ENCODE measurements around the gene CPAMD8. TPM values are rescaled to one million over a fixed set of nuclear protein-coding genes. Genes with fewer than 3 reads are reported as not detected.

Gene CPAMD8
- total RNA-seq, 1 donor from 2014 or later: 42.9 TPM

- no peak for DNase-seq (ENCODE audit: extremely low spot score, unreplicated experiment)
- H3K4me1 Mint-ChIP-seq (ENCODE audit: unreplicated experiment): no peaks in the 10 kb centered on the region
- H3K36me3 Mint-ChIP-seq: peaks cover 18% of the 10 kb centered on the region
- H3K27me3 Mint-ChIP-seq: no peaks in the 10 kb centered on the region
- H3K4me3 Mint-ChIP-seq: no peak overlapping the region
- H3K27ac Mint-ChIP-seq: no peak overlapping the region
- no peaks in the 10 kb centered on the region for H3K9me3 Mint-ChIP-seq
- TF ChIP-seq, protein P1, sequence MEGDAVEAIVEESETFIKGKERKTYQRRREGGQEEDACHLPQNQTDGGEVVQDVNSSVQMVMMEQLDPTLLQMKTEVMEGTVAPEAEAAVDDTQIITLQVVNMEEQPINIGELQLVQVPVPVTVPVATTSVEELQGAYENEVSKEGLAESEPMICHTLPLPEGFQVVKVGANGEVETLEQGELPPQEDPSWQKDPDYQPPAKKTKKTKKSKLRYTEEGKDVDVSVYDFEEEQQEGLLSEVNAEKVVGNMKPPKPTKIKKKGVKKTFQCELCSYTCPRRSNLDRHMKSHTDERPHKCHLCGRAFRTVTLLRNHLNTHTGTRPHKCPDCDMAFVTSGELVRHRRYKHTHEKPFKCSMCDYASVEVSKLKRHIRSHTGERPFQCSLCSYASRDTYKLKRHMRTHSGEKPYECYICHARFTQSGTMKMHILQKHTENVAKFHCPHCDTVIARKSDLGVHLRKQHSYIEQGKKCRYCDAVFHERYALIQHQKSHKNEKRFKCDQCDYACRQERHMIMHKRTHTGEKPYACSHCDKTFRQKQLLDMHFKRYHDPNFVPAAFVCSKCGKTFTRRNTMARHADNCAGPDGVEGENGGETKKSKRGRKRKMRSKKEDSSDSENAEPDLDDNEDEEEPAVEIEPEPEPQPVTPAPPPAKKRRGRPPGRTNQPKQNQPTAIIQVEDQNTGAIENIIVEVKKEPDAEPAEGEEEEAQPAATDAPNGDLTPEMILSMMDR (conservative IDR thresholded peaks at IDR 0.05): no peak
Observed at GRCh38 chr19:16919496-16919895, 107.1 kb downstream of the CPAMD8 start.

DNA sequence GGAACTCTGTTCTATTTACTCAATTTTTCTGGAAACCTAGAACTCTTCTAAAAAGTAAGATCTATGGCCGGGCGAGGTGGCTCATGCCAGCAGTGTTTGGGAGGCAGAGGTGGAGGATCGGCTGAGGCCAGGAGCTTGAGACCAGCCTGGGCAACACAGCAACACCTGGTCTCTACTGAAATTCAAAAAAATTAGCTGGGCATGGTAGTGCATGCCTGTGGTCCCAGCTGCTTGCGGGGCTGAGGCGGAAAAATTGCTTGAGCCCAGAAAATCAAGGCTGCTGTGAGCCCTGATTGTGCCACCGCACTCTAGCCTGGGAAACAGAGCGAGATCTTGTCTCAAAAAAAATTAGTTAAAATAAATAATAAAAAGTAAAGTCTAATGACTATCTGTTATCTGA, 109.2 kb downstream of the CPAMD8 start:
- Mint-ChIP-seq H3K36me3 (peaks cover 23% of the 10 kb centered on the region), H3K9me3 (peaks cover 10% of the 10 kb centered on the region), H3K27me3 (no peaks in the 10 kb centered on the region), H3K4me1 (ENCODE audit: unreplicated experiment) (no peaks in the 10 kb centered on the region), H3K27ac (no peak overlapping the region), H3K4me3 (no peak overlapping the region)
- TF ChIP-seq, protein P1 (conservative IDR thresholded peaks at IDR 0.05): no peak
- DNase-seq (ENCODE audit: extremely low spot score, unreplicated experiment): no peak

DNA sequence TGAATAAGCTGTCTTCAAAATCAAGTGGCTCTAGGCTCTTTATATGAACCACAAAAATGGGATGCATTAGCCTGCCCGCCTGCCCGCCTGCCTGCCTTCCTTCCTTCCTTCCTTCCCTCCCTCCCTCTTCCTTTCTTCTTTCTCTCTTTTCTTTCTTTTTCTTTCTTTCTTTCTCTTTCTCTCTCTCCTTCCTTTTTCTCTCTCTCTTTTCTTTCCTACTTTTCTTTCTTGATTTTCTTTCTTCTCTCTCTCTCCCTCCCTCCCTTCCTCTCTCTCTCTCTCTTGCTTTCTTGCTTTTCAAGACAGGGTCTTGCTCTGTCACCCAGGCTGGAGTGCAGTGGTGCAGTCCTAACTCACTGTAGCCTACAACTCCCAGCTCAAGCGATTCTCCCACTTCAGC, 110.9 kb downstream of the CPAMD8 start:
- Mint-ChIP-seq H3K36me3 (peaks cover 24% of the 10 kb centered on the region), H3K9me3 (peaks cover 14% of the 10 kb centered on the region), H3K4me3 (no peak overlapping the region)

GRCh38 chr19:16915135-16915534, 111.5 kb downstream of the CPAMD8 start:
- TF ChIP-seq, protein P1 (conservative IDR thresholded peaks at IDR 0.05): no peak
- no peaks in the 10 kb centered on the region for H3K27me3 Mint-ChIP-seq
- no peak overlapping the region for H3K4me3 Mint-ChIP-seq
- H3K36me3 Mint-ChIP-seq: peaks cover 24% of the 10 kb centered on the region
- peaks cover 14% of the 10 kb centered on the region for H3K9me3 Mint-ChIP-seq
- H3K4me1 Mint-ChIP-seq (ENCODE audit: unreplicated experiment): no peaks in the 10 kb centered on the region
- DNase-seq (ENCODE audit: extremely low spot score, unreplicated experiment): no peak
- no peak overlapping the region for H3K27ac Mint-ChIP-seq

More for the DNA sequence above, 110.9 kb downstream of the CPAMD8 start:
- no peak for DNase-seq (ENCODE audit: extremely low spot score, unreplicated experiment)
- no peak overlapping the region for H3K27ac Mint-ChIP-seq
- no peaks in the 10 kb centered on the region for H3K27me3 Mint-ChIP-seq
- TF ChIP-seq, protein P1 (conservative IDR thresholded peaks at IDR 0.05): no peak
- H3K4me1 Mint-ChIP-seq (ENCODE audit: unreplicated experiment): no peaks in the 10 kb centered on the region

DNA sequence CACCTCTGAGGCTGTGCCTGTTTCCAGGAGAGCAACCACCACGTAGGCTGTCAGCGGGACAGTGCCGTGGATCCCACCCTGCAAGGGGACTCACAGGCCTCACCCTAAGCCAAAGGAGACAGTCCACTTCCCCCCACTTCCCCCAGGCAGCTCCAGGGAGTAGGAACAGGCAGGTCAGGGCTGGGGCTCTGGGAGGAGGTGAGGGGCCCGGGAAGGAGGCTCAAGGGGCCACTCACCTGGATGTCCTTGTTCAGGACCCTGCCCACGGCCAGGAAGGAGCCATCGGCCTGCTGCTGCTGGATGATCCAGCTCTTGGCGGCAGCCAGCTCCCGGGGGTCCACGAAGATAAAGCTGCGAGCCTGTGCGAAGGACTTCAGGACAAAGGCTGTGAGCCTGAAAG, 112.2 kb downstream of the CPAMD8 start:
- Mint-ChIP-seq H3K9me3 (peaks cover 14% of the 10 kb centered on the region), H3K4me3 (no peak overlapping the region), H3K36me3 (peaks cover 21% of the 10 kb centered on the region), H3K27me3 (no peaks in the 10 kb centered on the region), H3K27ac (no peak overlapping the region), H3K4me1 (ENCODE audit: unreplicated experiment) (no peaks in the 10 kb centered on the region)
- no peak for DNase-seq (ENCODE audit: extremely low spot score, unreplicated experiment)
- TF ChIP-seq, protein P1 (conservative IDR thresholded peaks at IDR 0.05): no peak

DNA sequence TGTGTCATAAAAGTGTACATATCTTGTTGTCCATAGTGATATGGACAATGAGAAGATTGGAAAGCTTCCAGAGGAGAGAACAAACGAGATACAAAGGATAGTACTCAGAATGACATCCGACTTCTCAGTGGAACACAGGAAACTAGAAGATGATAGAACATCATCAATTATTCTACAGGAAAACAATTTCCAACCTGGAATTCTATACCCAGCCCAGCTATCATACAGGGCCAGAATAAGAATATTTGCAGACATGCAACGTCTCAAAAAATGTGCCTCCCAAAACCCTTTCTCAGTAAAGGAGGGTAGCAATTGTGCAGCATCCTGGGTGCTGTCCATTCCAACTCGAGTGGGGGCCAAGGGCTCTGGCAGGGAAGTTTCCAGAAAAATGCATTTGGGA, 113.8 kb downstream of the CPAMD8 start:
- H3K36me3 Mint-ChIP-seq: peaks cover 18% of the 10 kb centered on the region
- no peak overlapping the region for H3K27ac Mint-ChIP-seq
- no peak overlapping the region for H3K4me3 Mint-ChIP-seq
- H3K27me3 Mint-ChIP-seq: no peaks in the 10 kb centered on the region
- H3K9me3 Mint-ChIP-seq: peaks cover 14% of the 10 kb centered on the region
- no peak for DNase-seq (ENCODE audit: extremely low spot score, unreplicated experiment)
- TF ChIP-seq, protein P1 (conservative IDR thresholded peaks at IDR 0.05): no peak
- H3K4me1 Mint-ChIP-seq (ENCODE audit: unreplicated experiment): no peaks in the 10 kb centered on the region

All from type B pancreatic cell (in vitro differentiated cells).